GM18502 (cell line): Measurements from ENCODE around the gene RASL12.
"Not testable (repeated sequence)": the region's sequence is repeated elsewhere in the genome, so short reads cannot be mapped to it uniquely, and the experiment has no call there.

Experiments
- ATAC-seq: cut with Tn5 transposase; IDR thresholded peaks from one replicate; pipeline ENCODE4 v1.9.1; 2021; ENCODE audit warnings: mild to moderate bottlenecking; ENCODE audit not compliant: unreplicated experiment, poor library complexity

RASL12 gene

DNA sequence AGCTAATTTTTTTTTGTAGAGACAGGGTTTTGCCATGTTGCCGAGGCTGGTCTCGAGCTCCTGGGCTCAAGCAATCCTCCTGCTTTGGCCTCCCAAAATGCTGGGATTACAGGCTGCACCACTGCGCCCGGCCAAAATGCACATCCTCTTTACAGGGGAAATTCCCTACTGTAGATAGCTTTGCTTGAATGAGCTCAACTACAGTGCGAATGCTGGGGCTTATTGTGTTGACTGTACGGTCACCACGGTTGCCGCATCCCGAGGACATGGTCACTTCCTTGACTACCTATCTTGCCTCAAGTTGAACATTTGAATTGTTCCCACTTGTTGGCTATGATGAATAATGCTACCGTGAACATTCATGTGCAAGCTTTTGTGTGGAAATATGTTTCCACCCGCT is 33.1 kb downstream of the RASL12 start:
- no peak for ATAC-seq

DNA sequence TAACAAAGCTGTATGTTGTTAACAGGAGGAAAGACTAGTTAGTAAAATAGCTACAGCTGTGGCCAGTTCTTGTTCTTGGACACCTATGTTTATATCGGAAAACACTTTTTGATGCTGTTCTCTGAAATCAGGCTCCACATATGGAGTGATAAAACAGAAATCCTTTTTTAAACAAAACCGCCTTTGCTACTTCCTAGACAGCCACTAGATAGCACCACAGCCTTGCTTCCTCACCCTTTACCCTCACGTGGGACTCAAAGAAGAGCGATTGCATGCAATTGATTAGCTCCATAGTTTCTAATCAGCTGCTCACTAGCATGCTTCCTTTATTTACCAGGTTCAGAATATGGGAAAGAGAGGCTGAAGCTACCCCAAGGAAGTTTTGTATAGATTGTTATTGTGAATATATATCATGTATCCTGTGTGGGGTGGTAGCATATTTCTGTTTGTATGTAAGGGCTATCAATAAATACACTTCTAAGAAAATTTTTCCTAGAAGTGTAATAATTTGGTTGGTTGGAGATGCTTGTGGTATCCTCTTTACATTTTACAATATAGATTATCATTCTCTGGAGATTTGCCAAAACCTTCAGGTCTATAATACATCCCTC is 34.0 kb downstream of the RASL12 start:
- ATAC-seq: no peak

DNA sequence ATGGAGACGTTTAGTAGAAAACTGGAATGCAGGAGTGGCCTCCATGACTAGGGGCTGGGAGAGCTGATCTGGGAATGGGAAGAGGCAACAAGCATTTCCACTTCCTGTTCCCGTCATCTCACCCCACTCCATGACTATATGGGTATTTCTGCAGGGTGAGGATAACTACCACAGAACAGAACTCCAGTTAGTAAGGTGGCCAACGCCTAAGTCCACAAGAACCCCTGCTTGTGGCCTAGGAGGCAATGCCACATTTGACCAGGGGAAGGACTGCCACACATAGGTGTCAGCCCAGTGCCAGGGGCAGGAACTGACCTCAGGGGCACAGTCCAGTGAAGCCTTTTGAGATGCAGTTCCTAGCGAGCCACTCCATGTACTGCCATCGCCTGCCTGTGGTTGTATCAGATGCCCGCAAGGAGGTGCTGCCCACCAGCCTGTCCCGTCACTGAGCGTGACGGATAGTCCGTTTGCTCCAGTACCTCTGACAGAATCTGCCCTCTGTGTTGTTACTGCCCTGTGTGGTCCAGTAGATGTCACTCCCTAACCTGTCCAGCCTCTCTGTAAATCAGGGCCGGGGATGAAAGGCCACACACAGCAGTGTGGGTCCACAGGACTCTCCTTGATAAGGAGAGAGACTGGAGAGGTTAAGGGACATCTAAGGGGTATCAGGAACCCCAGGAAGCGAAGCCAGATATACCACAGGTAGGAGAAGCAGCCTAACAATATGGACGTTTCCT is 34.8 kb downstream of the RASL12 start:
- ATAC-seq: no peak

DNA sequence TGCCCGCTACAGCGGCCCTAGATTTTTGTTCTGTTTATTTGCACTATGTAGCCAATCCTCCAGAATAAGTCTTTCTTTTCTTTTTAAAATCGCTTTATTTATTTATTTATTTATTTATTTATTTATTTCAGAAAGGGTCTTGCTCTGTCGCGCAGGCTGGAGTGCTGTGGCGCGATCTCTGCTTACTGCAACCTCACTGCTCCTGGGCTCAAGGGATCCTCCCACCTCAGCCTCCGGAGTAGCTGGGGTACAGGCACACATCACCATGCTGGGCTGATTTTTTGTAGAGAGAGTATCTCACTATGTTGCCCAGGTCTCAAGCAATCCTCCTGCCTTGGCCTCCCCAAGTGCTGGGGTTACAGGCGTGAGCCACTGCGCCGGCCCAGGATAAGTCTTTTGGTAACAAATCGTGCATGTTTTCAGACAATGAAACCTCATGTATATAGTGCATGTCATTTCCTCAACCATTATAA is 38.0 kb downstream of the RASL12 start:
- no peak for ATAC-seq

DNA sequence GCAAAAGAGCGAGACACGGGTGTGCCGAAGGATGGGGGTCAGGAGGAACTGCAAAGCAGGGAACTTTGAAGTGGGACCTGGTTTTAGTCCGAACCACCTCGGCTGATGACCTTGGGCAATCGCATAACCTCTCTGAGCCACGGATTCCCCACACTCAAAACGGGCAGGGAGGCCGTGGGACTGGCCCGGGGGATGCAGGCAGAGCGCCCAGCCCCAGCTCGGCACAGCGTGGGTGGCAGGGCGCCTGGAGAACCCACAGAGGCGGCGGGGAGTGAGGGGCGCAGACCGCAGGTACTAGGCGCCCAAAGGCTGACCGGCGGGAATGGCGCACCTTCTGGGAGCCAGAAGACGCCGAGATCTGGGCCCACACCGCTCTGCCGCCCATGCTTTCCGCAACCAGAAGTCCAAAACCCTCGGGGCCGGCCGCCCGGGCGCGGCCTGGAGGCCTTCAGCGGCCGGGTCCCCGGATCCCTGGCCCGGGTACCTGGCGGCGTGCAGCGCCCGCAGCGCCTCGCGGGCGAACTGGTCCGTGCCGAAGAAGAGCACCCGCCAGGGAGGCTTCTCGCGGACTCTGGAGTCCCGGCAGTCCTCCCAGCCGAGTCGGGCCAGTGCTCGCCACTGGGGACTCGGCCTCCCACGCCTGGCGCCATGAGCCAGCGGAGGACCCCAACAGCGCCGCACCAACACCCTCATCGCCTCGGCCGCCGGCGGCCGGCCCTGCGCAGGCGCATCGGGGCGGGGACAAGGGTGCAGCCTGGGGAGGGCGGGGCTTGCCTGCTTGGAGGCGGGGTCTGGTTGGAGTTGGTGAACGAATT is 38.7 kb downstream of the RASL12 start, which contains the start of gene MTFMT:
Gene MTFMT, minus strand, starts transcription at position 719 of the 815 bp plus-strand sequence. Its CDS starts 26 bp downstream, at position 693.
- peak; percentile 84 for ATAC-seq

DNA sequence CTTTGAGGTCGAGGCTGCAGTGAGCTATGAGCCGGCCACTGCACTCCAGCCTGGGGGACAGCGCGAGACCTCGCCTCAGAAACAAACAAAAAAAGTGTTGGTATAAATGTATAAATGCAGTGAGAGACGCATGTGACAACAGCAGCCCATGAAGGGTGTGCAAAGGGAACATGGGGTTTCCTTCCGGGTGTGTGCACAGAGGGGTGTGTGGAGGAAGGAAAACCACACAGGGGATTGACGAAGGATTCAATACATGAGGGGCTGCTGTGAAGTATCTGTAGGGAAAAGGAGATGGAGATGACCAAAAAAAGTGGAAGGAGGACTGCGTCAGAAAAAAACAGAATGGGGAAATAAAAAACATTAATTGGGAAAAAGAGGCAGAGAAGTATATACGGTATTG is 39.5 kb downstream of the RASL12 start:
- ATAC-seq: no peak

DNA sequence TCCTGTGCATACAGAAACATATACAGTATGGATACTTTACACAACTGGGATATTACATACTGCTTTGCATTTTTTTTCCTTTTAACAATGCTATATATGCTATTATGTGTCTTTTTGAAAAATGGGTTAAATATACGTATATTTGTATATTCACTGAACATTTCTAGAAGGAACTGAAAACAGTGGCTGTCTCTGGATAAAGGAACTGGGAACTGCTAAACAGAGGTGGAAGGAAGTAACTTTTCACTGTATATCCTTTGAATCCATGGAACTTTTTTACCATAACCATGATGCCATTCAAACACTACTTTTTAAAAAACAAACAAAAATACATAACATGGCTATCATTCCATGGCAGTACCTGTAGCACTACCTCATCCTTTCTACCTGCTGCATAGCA is 40.2 kb downstream of the RASL12 start:
- no peak for ATAC-seq

DNA sequence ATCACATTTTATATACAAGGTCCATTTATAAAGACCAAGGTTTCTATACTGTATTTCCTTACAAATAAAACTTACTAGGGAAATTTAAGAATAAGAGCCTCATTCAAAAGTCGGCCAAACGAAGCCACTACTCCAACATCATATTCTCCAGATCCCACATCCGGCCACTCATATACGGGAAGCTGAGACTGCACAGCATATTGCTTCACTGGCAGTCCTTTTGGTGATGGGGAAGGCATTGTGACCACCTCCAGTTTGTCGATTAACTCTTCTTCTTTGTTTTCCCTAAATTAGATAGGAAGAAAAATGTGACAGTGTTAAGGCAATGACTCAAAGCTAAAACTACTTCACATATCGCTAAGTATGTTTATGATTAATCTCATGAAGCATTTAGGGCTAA is 41.0 kb downstream of the RASL12 start:
- no peak for ATAC-seq

DNA sequence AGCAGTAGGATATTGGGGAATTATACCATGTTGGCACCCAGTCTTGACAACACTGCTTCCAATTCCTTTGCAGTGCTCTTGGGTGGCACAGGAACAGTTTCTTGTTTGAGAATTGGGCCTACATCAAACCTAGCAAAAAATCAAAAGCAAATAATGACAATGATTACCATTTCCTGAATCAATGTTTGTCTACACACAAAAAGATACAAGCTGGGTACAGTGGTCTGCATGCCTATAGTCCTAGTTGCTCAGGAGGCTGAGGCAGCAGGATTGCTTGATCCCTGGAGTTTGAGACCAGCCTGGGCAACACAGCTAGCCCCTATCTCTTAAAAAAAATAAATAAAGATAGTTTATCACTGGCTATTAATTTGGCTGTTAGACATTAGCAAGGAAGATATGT is 46.3 kb downstream of the RASL12 start:
- no peak for ATAC-seq

DNA sequence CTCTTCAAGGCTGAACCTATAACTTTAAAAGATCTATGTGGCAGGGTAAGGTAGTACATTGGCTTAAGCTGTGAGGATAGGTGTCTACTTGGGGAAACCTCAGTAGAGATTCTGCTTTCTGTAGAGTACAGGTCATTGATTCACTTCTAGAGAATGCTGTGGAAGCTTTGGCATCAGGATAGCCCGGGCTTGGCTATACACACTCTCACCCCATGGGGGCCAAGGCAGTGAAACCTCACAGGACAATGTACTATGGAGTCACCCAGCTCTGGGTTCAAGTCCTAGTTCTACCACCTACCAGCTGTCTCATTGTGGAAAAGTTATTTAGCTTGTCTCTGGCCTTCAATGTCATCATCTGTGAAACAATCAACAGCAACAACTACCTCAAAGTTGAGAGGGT is 47.4 kb downstream of the RASL12 start:
- ATAC-seq: no peak

DNA sequence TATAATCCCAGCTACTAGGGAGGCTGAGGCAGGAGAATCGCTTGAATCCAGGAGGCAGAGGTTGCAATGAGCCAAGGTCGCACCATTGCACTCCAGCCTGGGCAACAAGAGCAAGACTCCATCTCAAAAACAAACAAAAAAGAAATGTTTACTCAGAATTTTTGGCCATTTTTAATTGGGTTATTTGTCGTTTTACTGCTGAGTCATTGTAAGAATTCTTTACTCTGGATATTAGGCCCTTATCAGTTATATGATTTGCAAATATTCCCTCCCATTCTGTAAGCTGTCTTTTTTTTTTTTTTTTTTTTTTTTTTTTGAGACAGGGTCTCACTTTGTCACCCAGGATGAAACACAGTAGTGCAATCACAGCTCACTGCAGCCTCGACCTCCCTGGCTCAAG is 56.6 kb downstream of the RASL12 start:
- ATAC-seq: not testable (repeated sequence)

DNA sequence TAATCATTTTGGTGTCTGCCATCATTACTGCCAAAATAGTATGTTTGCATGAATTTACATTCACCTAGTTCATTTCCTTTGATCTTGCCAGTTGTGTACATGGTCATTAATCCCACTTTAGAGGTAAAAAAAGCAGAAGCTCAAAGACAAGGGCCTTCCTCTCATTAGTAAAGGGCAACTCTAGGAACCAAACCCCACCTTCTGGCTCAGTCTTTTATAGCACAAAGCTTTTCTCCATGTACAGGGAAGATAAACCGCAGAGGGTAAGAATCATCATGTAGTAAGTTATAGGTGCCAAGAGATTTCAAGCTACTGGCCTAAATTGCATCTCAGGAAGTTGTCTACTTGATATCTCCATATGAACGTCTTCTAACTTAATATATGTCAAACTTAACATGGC is 58.8 kb downstream of the RASL12 start:
- no peak for ATAC-seq

DNA sequence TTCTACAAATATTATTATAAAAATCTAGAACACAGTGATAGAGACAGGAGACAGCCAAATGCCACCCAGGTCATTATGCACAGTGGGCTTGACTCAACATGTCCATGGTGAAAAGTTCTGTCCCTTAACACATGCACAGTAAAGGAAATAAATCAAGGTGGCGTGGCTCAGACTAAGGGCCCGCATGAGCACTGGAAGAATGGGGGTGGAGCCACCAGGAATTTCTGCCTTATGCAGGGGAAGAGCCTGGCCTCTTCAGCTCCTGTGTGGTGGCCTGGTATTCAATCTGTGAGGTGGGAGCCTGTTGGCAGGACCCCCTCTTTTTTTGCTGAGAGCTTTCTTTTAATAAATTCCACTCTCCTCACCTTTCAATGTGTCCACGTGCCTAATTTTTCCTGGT is 60.9 kb downstream of the RASL12 start:
- ATAC-seq: no peak

DNA sequence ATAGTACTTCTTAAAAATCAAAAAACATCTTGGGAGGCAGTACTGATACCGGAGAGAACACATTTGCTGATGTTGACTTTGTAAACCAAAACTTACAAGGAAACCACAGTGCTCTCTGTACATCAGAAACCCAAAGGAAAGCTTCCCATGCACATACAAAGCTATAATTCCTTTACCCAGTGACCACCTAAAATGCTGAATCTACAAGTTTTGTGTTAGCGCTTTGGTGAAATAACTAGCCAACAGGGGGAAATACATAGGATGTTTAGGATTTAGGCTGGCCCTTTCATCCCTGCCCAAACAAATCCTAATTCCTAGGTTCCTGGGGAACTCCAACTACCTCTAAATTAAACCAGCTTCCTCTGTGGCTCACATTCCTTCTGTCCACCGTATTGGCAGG is 62.8 kb downstream of the RASL12 start:
- ATAC-seq: no peak
